ENCODE results near the gene MAP1B. TPM values are rescaled to one million over a fixed set of nuclear protein-coding genes. Genes with fewer than 3 reads are reported as not detected.

MAP1B gene
- polyA plus RNA-seq, 1 experiment = 55.3 TPM

DNA sequence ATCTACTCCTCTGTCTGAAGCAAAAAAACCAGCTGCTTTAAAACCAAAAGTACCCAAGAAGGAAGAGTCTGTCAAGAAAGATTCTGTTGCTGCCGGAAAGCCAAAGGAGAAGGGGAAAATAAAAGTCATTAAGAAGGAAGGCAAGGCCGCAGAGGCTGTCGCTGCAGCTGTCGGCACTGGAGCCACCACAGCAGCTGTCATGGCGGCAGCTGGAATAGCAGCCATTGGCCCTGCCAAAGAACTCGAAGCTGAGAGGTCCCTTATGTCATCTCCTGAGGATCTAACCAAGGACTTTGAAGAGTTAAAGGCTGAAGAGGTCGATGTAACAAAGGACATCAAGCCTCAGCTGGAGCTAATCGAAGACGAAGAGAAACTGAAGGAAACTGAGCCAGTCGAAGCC, 88.3 kb downstream of the MAP1B start:
- Histone ChIP-seq H3K27ac (ENCODE audit: low read depth, low read length) (no peak overlapping the region), H3K27me3 (ENCODE audit: control insufficient read depth, insufficient read depth, low read length) (no peaks in the 10 kb centered on the region), H3K9me3 (ENCODE audit: control insufficient read depth, insufficient read depth, low read length) (no peaks in the 10 kb centered on the region), H3K4me3 (ENCODE audit: low read depth, low read length) (no peak overlapping the region)
- ChIA-PET CTCF (interaction anchor here (0.8 kb wide), 1 partner anchor 21 kb away, joined by 3 read pairs; no protein-coding TSS in a partner anchor), POLR2A (no interaction called here)
- DNase-seq (ENCODE audit: low read depth, low spot score) = no peak
- no peak for TF ChIP-seq CTCF (IDR thresholded peaks at IDR 0.05; ENCODE audit: low read depth, low read length)

DNA sequence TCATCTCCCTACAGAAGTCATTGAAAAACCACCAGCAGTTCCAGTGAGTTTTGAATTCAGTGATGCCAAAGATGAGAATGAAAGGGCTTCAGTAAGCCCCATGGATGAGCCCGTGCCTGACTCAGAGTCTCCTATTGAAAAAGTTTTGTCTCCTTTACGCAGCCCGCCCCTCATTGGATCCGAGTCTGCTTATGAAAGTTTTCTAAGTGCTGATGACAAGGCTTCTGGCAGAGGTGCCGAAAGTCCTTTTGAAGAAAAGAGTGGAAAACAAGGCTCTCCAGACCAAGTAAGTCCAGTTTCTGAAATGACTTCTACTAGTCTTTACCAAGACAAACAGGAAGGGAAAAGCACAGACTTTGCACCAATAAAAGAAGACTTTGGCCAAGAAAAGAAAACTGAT, 90.1 kb downstream of the MAP1B start:
- no peak for TF ChIP-seq CTCF (IDR thresholded peaks at IDR 0.05; ENCODE audit: low read depth, low read length)
- CTCF ChIA-PET = no interaction called here

DNA sequence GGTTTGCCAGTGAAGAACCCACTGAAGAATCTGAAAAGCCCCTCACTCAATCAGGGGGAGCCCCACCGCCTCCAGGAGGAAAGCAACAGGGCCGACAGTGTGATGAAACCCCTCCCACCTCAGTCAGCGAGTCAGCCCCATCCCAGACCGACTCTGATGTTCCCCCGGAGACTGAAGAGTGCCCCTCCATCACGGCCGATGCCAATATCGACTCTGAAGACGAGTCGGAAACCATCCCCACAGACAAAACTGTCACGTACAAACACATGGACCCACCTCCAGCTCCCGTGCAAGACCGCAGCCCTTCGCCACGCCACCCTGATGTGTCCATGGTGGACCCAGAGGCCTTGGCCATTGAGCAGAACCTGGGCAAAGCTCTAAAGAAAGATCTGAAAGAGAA, 92.4 kb downstream of the MAP1B start:
- Histone ChIP-seq H3K27me3 (ENCODE audit: control insufficient read depth, insufficient read depth, low read length) (no peaks in the 10 kb centered on the region), H3K27ac (ENCODE audit: low read depth, low read length) (no peak overlapping the region), H3K9me3 (ENCODE audit: control insufficient read depth, insufficient read depth, low read length) (no peaks in the 10 kb centered on the region), H3K4me3 (ENCODE audit: low read depth, low read length) (no peak overlapping the region)
- ChIA-PET POLR2A (no interaction called here), CTCF (no interaction called here)
- TF ChIP-seq CTCF (IDR thresholded peaks at IDR 0.05; ENCODE audit: low read depth, low read length) = no peak
- DNase-seq (ENCODE audit: low read depth, low spot score) = no peak

More for the DNA sequence above, 90.1 kb downstream of the MAP1B start:
- no peak overlapping the region for H3K4me3 ChIP-seq (ENCODE audit: low read depth, low read length)
- POLR2A ChIA-PET = no interaction called here
- no peak for DNase-seq (ENCODE audit: low read depth, low spot score)
- no peak overlapping the region for H3K27ac ChIP-seq (ENCODE audit: low read depth, low read length)
- no peaks in the 10 kb centered on the region for H3K27me3 ChIP-seq (ENCODE audit: control insufficient read depth, insufficient read depth, low read length)
- no peaks in the 10 kb centered on the region for H3K9me3 ChIP-seq (ENCODE audit: control insufficient read depth, insufficient read depth, low read length)

DNA sequence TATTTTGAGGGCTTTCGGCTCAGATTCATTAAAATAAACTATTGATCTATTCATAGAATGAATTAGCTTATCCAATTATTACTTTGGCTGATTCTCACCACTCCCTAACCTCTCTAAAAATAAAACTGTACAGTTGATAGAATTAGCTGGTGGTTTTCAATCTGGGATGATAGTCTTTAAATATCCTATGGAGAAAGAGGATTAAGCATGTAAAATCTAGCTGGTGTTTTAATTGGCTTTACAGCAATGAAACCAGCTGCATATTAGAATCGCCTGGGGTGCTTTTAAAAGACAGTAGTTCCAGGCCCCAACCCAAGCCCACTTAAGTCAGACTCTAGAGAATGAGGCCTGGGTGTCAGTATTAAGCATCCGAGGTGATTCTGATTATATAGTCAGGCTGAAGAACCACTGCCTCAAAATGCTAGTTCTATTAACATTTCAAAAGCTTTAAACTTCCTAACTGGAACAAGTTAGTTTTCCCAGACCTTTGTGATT, 95.1 kb downstream of the MAP1B start:
- no peak overlapping the region for H3K4me3 ChIP-seq (ENCODE audit: low read depth, low read length)
- TF ChIP-seq CTCF (IDR thresholded peaks at IDR 0.05; ENCODE audit: low read depth, low read length) = no peak
- ChIA-PET CTCF (interaction anchor here (1.0 kb wide), 2 partner anchors 11 to 78 kb away, joined by 3 read pairs; no protein-coding TSS in a partner anchor), POLR2A (no interaction called here)
- no peaks in the 10 kb centered on the region for H3K9me3 ChIP-seq (ENCODE audit: control insufficient read depth, insufficient read depth, low read length)
- no peak overlapping the region for H3K27ac ChIP-seq (ENCODE audit: low read depth, low read length)
- no peaks in the 10 kb centered on the region for H3K27me3 ChIP-seq (ENCODE audit: control insufficient read depth, insufficient read depth, low read length)
- DNase-seq (ENCODE audit: low read depth, low spot score) = no peak

GRCh38 chr5:72203251-72203845, 96.1 kb downstream of the MAP1B start:
- Histone ChIP-seq H3K27me3 (ENCODE audit: control insufficient read depth, insufficient read depth, low read length) (no peaks in the 10 kb centered on the region), H3K4me3 (ENCODE audit: low read depth, low read length) (no peak overlapping the region), H3K27ac (ENCODE audit: low read depth, low read length) (no peak overlapping the region), H3K9me3 (ENCODE audit: control insufficient read depth, insufficient read depth, low read length) (no peaks in the 10 kb centered on the region)
- TF ChIP-seq CTCF (IDR thresholded peaks at IDR 0.05; ENCODE audit: low read depth, low read length) = no peak
- ChIA-PET CTCF (interaction anchor here (1.0 kb wide), 1 partner anchor 77 kb away, joined by 3 read pairs; no protein-coding TSS in a partner anchor), POLR2A (interaction anchor here (1.2 kb wide), 1 partner anchor 64 kb away, joined by 3 read pairs; no protein-coding TSS in a partner anchor)
- DNase-seq (ENCODE audit: low read depth, low spot score) = no peak

All from AG04450 (cell line).